Adipocyte (in vitro differentiated cells): ENCODE data around the gene SLC17A5.
"Not testable (repeated sequence)": the region's sequence is repeated elsewhere in the genome, so short reads cannot be mapped to it uniquely, and the experiment has no call there.

ENCODE experiments used
- DNase-seq: peaks from one replicate; pipeline ENCODE4 v3.0.0-alpha.2; 2015; ENCODE audit warnings: low read depth
- H3K27me3 ChIP-seq: replicated peaks from 2 replicates; pipeline ENCODE4 v1.7.0; 2013; ENCODE audit warnings: mild to moderate bottlenecking, low read length, moderate library complexity; ENCODE audit not compliant: control insufficient read depth, insufficient read depth
- H3K36me3 ChIP-seq: 2 replicates; pipeline ENCODE4 v1.7.0; 2013; ENCODE audit warnings: low read length, mild to moderate bottlenecking, moderate library complexity; ENCODE audit not compliant: control insufficient read depth, insufficient read depth, severe bottlenecking
- H3K4me1 ChIP-seq: 2 replicates; pipeline ENCODE4 v1.7.0; 2013; ENCODE audit warnings: mild to moderate bottlenecking, low read length, moderate library complexity; ENCODE audit not compliant: control insufficient read depth, insufficient read depth
- H3K4me3 ChIP-seq: 2 replicates; pipeline ENCODE4 v1.7.0; 2013; ENCODE audit warnings: mild to moderate bottlenecking, low read length, moderate library complexity
- H3K9ac ChIP-seq: 2 replicates; pipeline ENCODE4 v1.7.0; 2013; ENCODE audit warnings: mild to moderate bottlenecking, low read length, moderate library complexity
- H3K9me3 ChIP-seq: 2 replicates; pipeline ENCODE4 v1.7.0; 2013; ENCODE audit warnings: mild to moderate bottlenecking, low read length, moderate library complexity; ENCODE audit not compliant: control insufficient read depth

The SLC17A5 gene

GRCh38 chr6:73579389-73579788, 74.4 kb downstream of the SLC17A5 start:
- H3K36me3 ChIP-seq, result no peaks in the 10 kb centered on the region

GRCh38 chr6:73577676-73578075, 76.1 kb downstream of the SLC17A5 start:
- no peak overlapping the region for H3K9ac ChIP-seq
- peaks cover 22% of the 10 kb centered on the region for H3K4me1 ChIP-seq
- no peak for DNase-seq
- H3K9me3 ChIP-seq, result no peaks in the 10 kb centered on the region
- H3K36me3 ChIP-seq, result no peaks in the 10 kb centered on the region
- no peaks in the 10 kb centered on the region for H3K27me3 ChIP-seq
- H3K4me3 ChIP-seq, result no peak overlapping the region

More at GRCh38 chr6:73579389-73579788, 74.4 kb downstream of the SLC17A5 start:
- no peak for DNase-seq
- H3K27me3 ChIP-seq, result no peaks in the 10 kb centered on the region
- peak overlapping the region; percentile 67 for H3K4me3 ChIP-seq
- H3K4me1 ChIP-seq, result peaks cover 22% of the 10 kb centered on the region
- peak overlapping the region; percentile 88 for H3K9ac ChIP-seq
- no peaks in the 10 kb centered on the region for H3K9me3 ChIP-seq

- not testable (repeated sequence) for H3K9me3 ChIP-seq, H3K27me3 ChIP-seq, H3K4me1 ChIP-seq, H3K9ac ChIP-seq, H3K4me3 ChIP-seq, DNase-seq, H3K36me3 ChIP-seq
Measured at GRCh38 chr6:73572531-73572930, 81.3 kb downstream of the SLC17A5 start.

GRCh38 chr6:73571218-73572181, 82.3 kb downstream of the SLC17A5 start:
- not testable (repeated sequence) for H3K4me3 ChIP-seq, DNase-seq, H3K9ac ChIP-seq

GRCh38 chr6:73569121-73569520, 84.7 kb downstream of the SLC17A5 start:
- no peaks in the 10 kb centered on the region for H3K9me3 ChIP-seq
- no peak for DNase-seq
- H3K9ac ChIP-seq, result no peak overlapping the region
- H3K36me3 ChIP-seq, result no peaks in the 10 kb centered on the region
- H3K27me3 ChIP-seq, result no peaks in the 10 kb centered on the region
- no peak overlapping the region for H3K4me3 ChIP-seq
- peaks cover 20% of the 10 kb centered on the region for H3K4me1 ChIP-seq

More at GRCh38 chr6:73571218-73572181, 82.3 kb downstream of the SLC17A5 start:
- H3K4me1 ChIP-seq, result peaks cover 11% of the 10 kb centered on the region
- not testable (repeated sequence) for H3K36me3 ChIP-seq, H3K9me3 ChIP-seq, H3K27me3 ChIP-seq

GRCh38 chr6:73566954-73567591, 86.7 kb downstream of the SLC17A5 start:
- H3K4me1 ChIP-seq, result peaks cover 20% of the 10 kb centered on the region
- no peak overlapping the region for H3K9ac ChIP-seq
- H3K27me3 ChIP-seq, result no peaks in the 10 kb centered on the region
- H3K36me3 ChIP-seq, result no peaks in the 10 kb centered on the region
- peak overlapping the region; percentile 26 for H3K4me3 ChIP-seq
- DNase-seq, result peak; percentile 58
- no peaks in the 10 kb centered on the region for H3K9me3 ChIP-seq

GRCh38 chr6:73566486-73566871, 87.3 kb downstream of the SLC17A5 start:
- Histone ChIP-seq H3K4me1 (peaks cover 20% of the 10 kb centered on the region), H3K4me3 (peak overlapping the region; percentile 26)
- not testable (repeated sequence) for H3K36me3 ChIP-seq, DNase-seq, H3K9me3 ChIP-seq, H3K9ac ChIP-seq, H3K27me3 ChIP-seq

- DNase-seq, result peak; percentile 50
- no peaks in the 10 kb centered on the region for H3K9me3 ChIP-seq
- H3K4me3 ChIP-seq, result no peak overlapping the region
Measured at GRCh38 chr6:73565767-73566485, 87.9 kb downstream of the SLC17A5 start.

GRCh38 chr6:73564578-73565345, 89.0 kb downstream of the SLC17A5 start:
- no peak overlapping the region for H3K4me3 ChIP-seq
- peak overlapping the region; percentile 38 for H3K9ac ChIP-seq
- H3K4me1 ChIP-seq, result peaks cover 25% of the 10 kb centered on the region
- H3K27me3 ChIP-seq, result no peaks in the 10 kb centered on the region
- DNase-seq, result no peak
- H3K9me3 ChIP-seq, result no peaks in the 10 kb centered on the region
- H3K36me3 ChIP-seq, result no peaks in the 10 kb centered on the region

More at GRCh38 chr6:73565767-73566485, 87.9 kb downstream of the SLC17A5 start:
- Histone ChIP-seq H3K36me3 (no peaks in the 10 kb centered on the region), H3K9ac (no peak overlapping the region), H3K27me3 (no peaks in the 10 kb centered on the region), H3K4me1 (peaks cover 20% of the 10 kb centered on the region)

GRCh38 chr6:73562558-73562957, 91.2 kb downstream of the SLC17A5 start:
- no peak for DNase-seq
- Histone ChIP-seq H3K4me3 (no peak overlapping the region), H3K9ac (no peak overlapping the region), H3K36me3 (no peaks in the 10 kb centered on the region), H3K27me3 (no peaks in the 10 kb centered on the region), H3K4me1 (peaks cover 25% of the 10 kb centered on the region), H3K9me3 (no peaks in the 10 kb centered on the region)
